ENCODE data around the gene PTPN7. TPM values are rescaled to one million over a fixed set of nuclear protein-coding genes. Genes with fewer than 3 reads are reported as not detected.
A peak's percentile ranks its signal among the peaks of the same experiment; 100 is the strongest.

Gene PTPN7
- total and polyA plus RNA-seq, 2 of the 13 experiments (the other 11 are each of a cell fraction or from before 2014, with no cell fraction given), result not detected

DNA sequence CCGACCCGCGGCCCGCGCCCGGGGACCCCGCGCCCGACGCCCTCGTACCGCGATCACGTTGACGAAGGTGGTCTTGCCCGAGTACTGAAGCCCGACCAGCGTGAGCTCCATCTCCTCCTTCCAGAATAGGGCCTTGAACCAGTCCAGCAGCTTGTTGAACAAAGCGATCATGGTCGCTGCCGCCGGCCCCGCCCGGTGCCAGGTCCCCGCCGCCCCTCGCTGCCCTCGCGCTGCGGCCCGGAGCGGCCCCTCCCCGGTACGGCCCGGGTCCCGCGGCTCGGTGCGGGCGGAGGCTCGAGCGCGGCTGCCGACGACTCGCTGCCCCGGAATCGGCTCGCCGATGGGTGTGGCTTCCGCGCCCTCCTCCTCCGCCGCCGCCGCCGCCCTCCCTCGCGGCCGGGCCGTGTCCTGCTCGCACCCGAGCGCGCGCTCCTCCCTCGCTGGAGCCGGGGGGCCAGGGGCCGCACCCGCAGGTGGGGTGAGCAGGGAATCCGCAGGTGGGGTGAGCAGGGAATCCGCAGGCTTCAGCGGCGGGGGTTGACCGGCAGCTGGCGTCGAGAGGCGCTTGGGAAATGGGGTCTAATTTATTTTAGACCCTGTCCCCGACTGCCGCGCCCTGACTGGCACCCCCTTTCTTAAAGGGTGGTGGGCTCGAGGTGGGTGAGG, 15.9 kb downstream of the PTPN7 start, which contains the start of gene ARL8A:
TSS of gene ARL8A (minus strand) at position 336 of the 666 bp plus-strand sequence. CDS start at position 171, 165 bp downstream.
- ATAC-seq, result peak; percentile 61
- Histone ChIP-seq H3K79me2 (ENCODE audit: insufficient read depth, low read length) (no peaks in the 10 kb centered on the region), H2AFZ (ENCODE audit: low read length) (no peak within 1 kb of the TSS), H3K27ac (ENCODE audit: extremely low read length, insufficient read depth, low read length) (no peak within 1 kb of the TSS), H3K4me3 (replicated peaks in 1 of 3; ENCODE audit: insufficient read depth in 1 of 3, low read depth in 2 of 3, low read length in 3 of 3) (peak within 1 kb of the TSS; percentile 65 to 80 (median 68)), H4K20me1 (ENCODE audit: insufficient read depth, low read length) (peaks cover 8% of the 10 kb centered on the region; the same call in 1 of the 2 replicates), H3K36me3 (replicated peaks in 1 of 2; ENCODE audit: control insufficient read depth in 1 of 2, insufficient read depth in 2 of 2, low read length in 2 of 2) (no peaks in the 10 kb centered on the region), H3K27me3 (ENCODE audit: control insufficient read depth in 1 of 2, insufficient read depth in 2 of 2, low read length in 2 of 2) (peaks cover 0 to 46% of the 10 kb centered on the region in 2 experiments; a peak in 4 of 5 replicates), H3K4me2 (ENCODE audit: low read depth, low read length) (peak within 1 kb of the TSS; percentile 85), H3K9ac (ENCODE audit: insufficient read depth, low read depth, low read length) (peak within 1 kb of the TSS; percentile 58; the same call in 1 of the 2 replicates), H3K9me3 (ENCODE audit: low read length) (no peaks in the 10 kb centered on the region), H3K4me1 (ENCODE audit: insufficient read depth, low read length) (peaks cover 28% of the 10 kb centered on the region)
- ChIA-PET POLR2A (interaction anchor here (1.8 to 2.6 kb wide), 2 partner anchors 59 to 110 kb away, joined by 6 to 7 read pairs; no protein-coding TSS in a partner anchor), CTCF (ENCODE audit: low intra/inter-chr PET ratio, low total read pairs) (no interaction called here)
- in situ Hi-C loops (cut with HindIII; ENCODE audit: extremely low pct_ligation_motif_present, low pct_unique_long_range_greater_than_20kb), result no loop called here
- no peak for DNase-seq (ENCODE audit: low spot score)
- BruUV-seq (replicated peaks), result no TSS peak
- no peak for FAIRE-seq
- intact Hi-C loops (cut with micrococcal nuclease; ENCODE audit: unreplicated experiment), result no loop called here
- WGBS (ENCODE audit: low lambda C conversion rate), result 0% methylated on average over 2 of the region's 82 CpGs
- TF ChIP-seq ZNF546 (CRISPR knock-in tag; conservative IDR thresholded peaks at IDR 0.05) (no peak), CCAR2 (optimal IDR thresholded peaks at IDR 0.05; ENCODE audit: low read depth, low read length) (no peak), HNF4G (IDR thresholded peaks at IDR 0.05; ENCODE audit: borderline replicate concordance, low read depth, low read length) (no peak), HNF4G (CRISPR knock-in tag; IDR thresholded peaks at IDR 0.05; ENCODE audit: borderline replicate concordance, low read depth) (0 out of 2 replicates have a peak, but pooled peaks have one; percentile 23), ZNF251 (CRISPR knock-in tag; IDR thresholded peaks at IDR 0.05) (no peak), ZNF292 (CRISPR knock-in tag; IDR thresholded peaks at IDR 0.05; ENCODE audit: borderline replicate concordance, low read depth) (no peak), ZMAT3 (CRISPR knock-in tag; conservative IDR thresholded peaks at IDR 0.05) (no peak), RAD51 (IDR thresholded peaks at IDR 0.05; ENCODE audit: borderline replicate concordance) (no peak), FOSL1 (CRISPR knock-in tag; IDR thresholded peaks at IDR 0.05; ENCODE audit: borderline replicate concordance) (no peak), ZNF326 (CRISPR knock-in tag; IDR thresholded peaks at IDR 0.05; ENCODE audit: borderline replicate concordance) (no peak), RBFOX2 (IDR thresholded peaks at IDR 0.05; ENCODE audit: low read depth, low read length) (0 out of 2 replicates have a peak, but pooled peaks have one; percentile 35), SMAD1 (CRISPR knock-in tag; IDR thresholded peaks at IDR 0.05; ENCODE audit: borderline replicate concordance, low read depth) (no peak), NR2C2 (CRISPR knock-in tag; IDR thresholded peaks at IDR 0.05; ENCODE audit: borderline replicate concordance) (no peak), NKX3-1 (CRISPR knock-in tag; IDR thresholded peaks at IDR 0.05) (no peak)
- TF ChIP-seq, protein P1, sequence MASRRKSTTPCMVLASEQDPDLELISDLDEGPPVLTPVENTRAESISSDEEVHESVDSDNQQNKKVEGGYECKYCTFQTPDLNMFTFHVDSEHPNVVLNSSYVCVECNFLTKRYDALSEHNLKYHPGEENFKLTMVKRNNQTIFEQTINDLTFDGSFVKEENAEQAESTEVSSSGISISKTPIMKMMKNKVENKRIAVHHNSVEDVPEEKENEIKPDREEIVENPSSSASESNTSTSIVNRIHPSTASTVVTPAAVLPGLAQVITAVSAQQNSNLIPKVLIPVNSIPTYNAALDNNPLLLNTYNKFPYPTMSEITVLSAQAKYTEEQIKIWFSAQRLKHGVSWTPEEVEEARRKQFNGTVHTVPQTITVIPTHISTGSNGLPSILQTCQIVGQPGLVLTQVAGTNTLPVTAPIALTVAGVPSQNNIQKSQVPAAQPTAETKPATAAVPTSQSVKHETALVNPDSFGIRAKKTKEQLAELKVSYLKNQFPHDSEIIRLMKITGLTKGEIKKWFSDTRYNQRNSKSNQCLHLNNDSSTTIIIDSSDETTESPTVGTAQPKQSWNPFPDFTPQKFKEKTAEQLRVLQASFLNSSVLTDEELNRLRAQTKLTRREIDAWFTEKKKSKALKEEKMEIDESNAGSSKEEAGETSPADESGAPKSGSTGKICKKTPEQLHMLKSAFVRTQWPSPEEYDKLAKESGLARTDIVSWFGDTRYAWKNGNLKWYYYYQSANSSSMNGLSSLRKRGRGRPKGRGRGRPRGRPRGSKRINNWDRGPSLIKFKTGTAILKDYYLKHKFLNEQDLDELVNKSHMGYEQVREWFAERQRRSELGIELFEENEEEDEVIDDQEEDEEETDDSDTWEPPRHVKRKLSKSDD (CRISPR knock-in tag; IDR thresholded peaks at IDR 0.05; ENCODE audit: low read depth), result no peak
- TF ChIP-seq, protein P2, sequence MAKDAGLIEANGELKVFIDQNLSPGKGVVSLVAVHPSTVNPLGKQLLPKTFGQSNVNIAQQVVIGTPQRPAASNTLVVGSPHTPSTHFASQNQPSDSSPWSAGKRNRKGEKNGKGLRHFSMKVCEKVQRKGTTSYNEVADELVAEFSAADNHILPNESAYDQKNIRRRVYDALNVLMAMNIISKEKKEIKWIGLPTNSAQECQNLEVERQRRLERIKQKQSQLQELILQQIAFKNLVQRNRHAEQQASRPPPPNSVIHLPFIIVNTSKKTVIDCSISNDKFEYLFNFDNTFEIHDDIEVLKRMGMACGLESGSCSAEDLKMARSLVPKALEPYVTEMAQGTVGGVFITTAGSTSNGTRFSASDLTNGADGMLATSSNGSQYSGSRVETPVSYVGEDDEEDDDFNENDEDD (CRISPR knock-in tag; IDR thresholded peaks at IDR 0.05; ENCODE audit: borderline replicate concordance), result peak; percentile 14; the same call in 1 of the 2 replicates
- TF ChIP-seq, protein P3, sequence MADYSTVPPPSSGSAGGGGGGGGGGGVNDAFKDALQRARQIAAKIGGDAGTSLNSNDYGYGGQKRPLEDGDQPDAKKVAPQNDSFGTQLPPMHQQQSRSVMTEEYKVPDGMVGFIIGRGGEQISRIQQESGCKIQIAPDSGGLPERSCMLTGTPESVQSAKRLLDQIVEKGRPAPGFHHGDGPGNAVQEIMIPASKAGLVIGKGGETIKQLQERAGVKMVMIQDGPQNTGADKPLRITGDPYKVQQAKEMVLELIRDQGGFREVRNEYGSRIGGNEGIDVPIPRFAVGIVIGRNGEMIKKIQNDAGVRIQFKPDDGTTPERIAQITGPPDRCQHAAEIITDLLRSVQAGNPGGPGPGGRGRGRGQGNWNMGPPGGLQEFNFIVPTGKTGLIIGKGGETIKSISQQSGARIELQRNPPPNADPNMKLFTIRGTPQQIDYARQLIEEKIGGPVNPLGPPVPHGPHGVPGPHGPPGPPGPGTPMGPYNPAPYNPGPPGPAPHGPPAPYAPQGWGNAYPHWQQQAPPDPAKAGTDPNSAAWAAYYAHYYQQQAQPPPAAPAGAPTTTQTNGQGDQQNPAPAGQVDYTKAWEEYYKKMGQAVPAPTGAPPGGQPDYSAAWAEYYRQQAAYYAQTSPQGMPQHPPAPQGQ (CRISPR knock-in tag; IDR thresholded peaks at IDR 0.05; ENCODE audit: borderline replicate concordance), result no peak
